ENCODE measurements around the gene BRD1.

Gene BRD1

GRCh38 chr22:49779211-49779610 is 48.5 kb downstream of the BRD1 start:
- WGBS (ENCODE audit: extremely low coverage, insufficient coverage, low lambda C conversion rate) = no CpG with 5 or more reads among the region's 13 CpGs
- Histone ChIP-seq H3K36me3 (ENCODE audit: control insufficient read depth, insufficient read depth, low read length) (peaks cover 6% of the 10 kb centered on the region), H3K79me2 (ENCODE audit: control insufficient read depth, insufficient read depth, low read length) (peaks cover 36% of the 10 kb centered on the region), H2BK120ac (ENCODE audit: low read depth, low read length) (no peak overlapping the region), H3K18ac (ENCODE audit: low read length) (no peak overlapping the region), H3K4me1 (ENCODE audit: control insufficient read depth, low read depth, low read length) (no peaks in the 10 kb centered on the region), H3K4me2 (ENCODE audit: low read length) (no peak overlapping the region), H3K27ac (ENCODE audit: low read depth, low read length) (no peak overlapping the region), H2BK5ac (ENCODE audit: low read length) (no peak overlapping the region), H3K79me1 (ENCODE audit: low read length) (peaks cover 20% of the 10 kb centered on the region), H3K56ac (ENCODE audit: low read length) (no peak overlapping the region), H3K23ac (ENCODE audit: low read length) (no peak overlapping the region), H3K4me3 (ENCODE audit: low read length) (no peak overlapping the region), H2AK5ac (ENCODE audit: low read length) (no peak overlapping the region), H3K9ac (ENCODE audit: low read length) (no peak overlapping the region), H4K5ac (ENCODE audit: low read length) (no peak overlapping the region), H2BK15ac (replicated peaks; ENCODE audit: low read depth) (no peak overlapping the region), H4K8ac (ENCODE audit: low read depth, low read length) (no peak overlapping the region), H3K27me3 (ENCODE audit: insufficient read depth, low read length, poor library complexity) (no peaks in the 10 kb centered on the region), H3K4ac (ENCODE audit: low read depth, low read length) (no peak overlapping the region)
- DNase-seq = no peak

DNA sequence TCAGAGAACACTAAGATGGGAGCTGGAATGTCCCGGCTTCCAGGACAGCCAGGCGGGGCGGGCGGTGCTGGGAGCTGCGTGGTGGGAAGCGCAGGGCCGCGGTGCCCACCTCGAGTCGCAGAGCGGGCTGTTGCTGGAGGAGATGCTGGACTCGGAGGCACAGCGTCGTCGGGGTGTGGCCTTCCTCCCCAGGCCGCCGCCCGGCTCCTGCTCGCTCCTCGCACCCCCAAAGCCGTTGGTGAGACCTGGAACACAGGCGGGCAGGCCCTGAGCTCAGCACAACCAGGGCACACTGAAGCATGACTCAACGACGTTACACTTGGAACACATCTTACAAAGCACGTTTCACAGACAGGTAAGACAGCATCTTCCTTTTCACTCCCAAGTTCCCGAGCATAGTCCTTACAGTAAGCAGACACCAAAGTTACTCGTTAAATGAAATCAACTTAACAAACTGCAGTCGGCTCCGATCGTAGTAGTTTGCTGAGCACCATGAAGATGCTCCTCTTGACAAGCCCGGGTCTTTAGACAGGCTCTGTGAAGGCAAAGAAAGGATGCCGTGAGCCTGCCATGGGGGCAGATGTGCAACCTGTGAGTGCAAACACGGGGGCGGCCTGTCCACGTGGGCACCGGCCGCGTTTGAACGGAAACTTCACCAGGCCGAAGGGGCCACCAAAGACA is 50.0 kb downstream of the BRD1 start:
- no peak overlapping the region for H4K8ac ChIP-seq (ENCODE audit: low read depth, low read length)
- H3K18ac ChIP-seq (ENCODE audit: low read length) = no peak overlapping the region
- no peak overlapping the region for H2BK120ac ChIP-seq (ENCODE audit: low read depth, low read length)
- H3K4me2 ChIP-seq (ENCODE audit: low read length) = no peak overlapping the region
- no peak overlapping the region for H2AK5ac ChIP-seq (ENCODE audit: low read length)
- DNase-seq = no peak
- peaks cover 5% of the 10 kb centered on the region for H3K36me3 ChIP-seq (ENCODE audit: control insufficient read depth, insufficient read depth, low read length)
- no peak overlapping the region for H4K5ac ChIP-seq (ENCODE audit: low read length)
- H3K4ac ChIP-seq (ENCODE audit: low read depth, low read length) = no peak overlapping the region
- H3K27me3 ChIP-seq (ENCODE audit: insufficient read depth, low read length, poor library complexity) = no peaks in the 10 kb centered on the region
- H2BK15ac ChIP-seq (replicated peaks; ENCODE audit: low read depth) = no peak overlapping the region
- H2BK5ac ChIP-seq (ENCODE audit: low read length) = no peak overlapping the region
- no peak overlapping the region for H3K23ac ChIP-seq (ENCODE audit: low read length)
- H3K27ac ChIP-seq (ENCODE audit: low read depth, low read length) = no peak overlapping the region
- no peaks in the 10 kb centered on the region for H3K4me1 ChIP-seq (ENCODE audit: control insufficient read depth, low read depth, low read length)
- H3K79me2 ChIP-seq (ENCODE audit: control insufficient read depth, insufficient read depth, low read length) = peaks cover 25% of the 10 kb centered on the region
- no peak overlapping the region for H3K9ac ChIP-seq (ENCODE audit: low read length)
- no CpG with 5 or more reads among the region's 40 CpGs for WGBS (ENCODE audit: extremely low coverage, insufficient coverage, low lambda C conversion rate)
- peaks cover 17% of the 10 kb centered on the region for H3K79me1 ChIP-seq (ENCODE audit: low read length)
- no peak overlapping the region for H3K56ac ChIP-seq (ENCODE audit: low read length)
- no peak overlapping the region for H3K4me3 ChIP-seq (ENCODE audit: low read length)

DNA sequence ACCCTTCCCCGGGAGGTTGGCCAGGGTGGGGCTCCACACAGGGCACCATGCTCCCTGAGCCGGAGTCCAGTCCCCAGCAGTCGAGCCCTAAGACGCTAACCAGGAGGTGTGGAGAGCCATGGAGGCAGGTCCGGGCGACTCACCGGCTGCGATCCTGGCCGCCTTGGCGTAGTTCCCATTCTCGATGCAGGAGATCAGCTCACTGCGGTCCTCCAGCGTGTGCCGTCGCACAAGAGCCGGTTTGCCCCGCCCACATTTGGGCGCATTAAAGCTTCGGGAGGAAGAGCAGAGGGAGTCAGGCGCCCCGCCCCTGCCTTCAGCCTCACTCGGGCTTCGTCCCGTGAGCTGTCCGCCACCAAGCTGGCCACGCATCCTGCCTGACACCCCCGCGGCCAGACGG is 50.8 kb downstream of the BRD1 start:
- Histone ChIP-seq H3K18ac (ENCODE audit: low read length) (no peak overlapping the region), H2BK5ac (ENCODE audit: low read length) (no peak overlapping the region), H3K23ac (ENCODE audit: low read length) (no peak overlapping the region), H4K5ac (ENCODE audit: low read length) (no peak overlapping the region), H2BK120ac (ENCODE audit: low read depth, low read length) (no peak overlapping the region), H3K27me3 (ENCODE audit: insufficient read depth, low read length, poor library complexity) (no peaks in the 10 kb centered on the region), H3K36me3 (ENCODE audit: control insufficient read depth, insufficient read depth, low read length) (peaks cover 5% of the 10 kb centered on the region), H3K9ac (ENCODE audit: low read length) (no peak overlapping the region), H3K4ac (ENCODE audit: low read depth, low read length) (no peak overlapping the region), H2BK15ac (replicated peaks; ENCODE audit: low read depth) (no peak overlapping the region), H4K8ac (ENCODE audit: low read depth, low read length) (no peak overlapping the region), H3K27ac (ENCODE audit: low read depth, low read length) (no peak overlapping the region), H2AK5ac (ENCODE audit: low read length) (no peak overlapping the region), H3K4me1 (ENCODE audit: control insufficient read depth, low read depth, low read length) (no peaks in the 10 kb centered on the region), H3K4me3 (ENCODE audit: low read length) (no peak overlapping the region), H3K79me1 (ENCODE audit: low read length) (peaks cover 17% of the 10 kb centered on the region), H3K4me2 (ENCODE audit: low read length) (no peak overlapping the region), H3K56ac (ENCODE audit: low read length) (no peak overlapping the region), H3K79me2 (ENCODE audit: control insufficient read depth, insufficient read depth, low read length) (peaks cover 25% of the 10 kb centered on the region)
- no CpG with 5 or more reads among the region's 29 CpGs for WGBS (ENCODE audit: extremely low coverage, insufficient coverage, low lambda C conversion rate)
- no peak for DNase-seq

DNA sequence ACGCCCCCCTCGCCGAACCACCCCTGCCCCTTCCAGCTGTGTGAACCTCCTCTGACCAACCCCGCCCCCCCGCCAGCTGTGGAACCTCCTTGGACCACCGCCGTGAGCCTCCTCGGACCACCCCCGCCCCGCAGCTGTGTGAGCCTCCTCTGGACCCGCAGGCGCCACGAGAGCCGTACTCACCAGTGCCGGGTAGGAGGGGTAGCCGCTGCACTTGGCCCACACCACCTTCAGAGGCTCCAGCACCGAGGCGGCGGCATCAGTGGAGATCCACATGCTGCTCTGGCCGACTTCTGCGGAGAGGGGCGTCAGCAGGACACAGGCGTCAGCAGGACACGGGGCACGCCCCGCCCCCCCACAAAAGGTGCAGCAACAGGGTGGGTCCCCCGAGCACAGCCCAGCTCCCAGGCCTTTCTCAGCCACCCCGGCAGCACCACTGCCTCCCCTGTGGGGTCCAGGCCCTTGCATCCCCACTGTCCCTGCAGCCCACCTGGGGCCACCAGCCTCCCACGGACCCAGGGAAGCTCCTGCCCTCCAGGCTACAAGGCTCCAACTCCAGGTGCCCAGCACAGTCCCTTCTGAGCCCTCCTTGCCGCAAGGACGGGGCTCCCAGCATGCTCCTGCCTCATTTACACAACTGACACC is 51.7 kb downstream of the BRD1 start:
- no peak overlapping the region for H2BK15ac ChIP-seq (replicated peaks; ENCODE audit: low read depth)
- H3K9ac ChIP-seq (ENCODE audit: low read length) = no peak overlapping the region
- H3K79me2 ChIP-seq (ENCODE audit: control insufficient read depth, insufficient read depth, low read length) = peaks cover 16% of the 10 kb centered on the region
- no peaks in the 10 kb centered on the region for H3K27me3 ChIP-seq (ENCODE audit: insufficient read depth, low read length, poor library complexity)
- H4K5ac ChIP-seq (ENCODE audit: low read length) = no peak overlapping the region
- H3K27ac ChIP-seq (ENCODE audit: low read depth, low read length) = no peak overlapping the region
- no CpG with 5 or more reads among the region's 31 CpGs for WGBS (ENCODE audit: extremely low coverage, insufficient coverage, low lambda C conversion rate)
- no peak overlapping the region for H3K4ac ChIP-seq (ENCODE audit: low read depth, low read length)
- H4K8ac ChIP-seq (ENCODE audit: low read depth, low read length) = no peak overlapping the region
- no peak overlapping the region for H2BK5ac ChIP-seq (ENCODE audit: low read length)
- H2AK5ac ChIP-seq (ENCODE audit: low read length) = no peak overlapping the region
- peaks cover 13% of the 10 kb centered on the region for H3K79me1 ChIP-seq (ENCODE audit: low read length)
- H3K4me3 ChIP-seq (ENCODE audit: low read length) = no peak overlapping the region
- no peak overlapping the region for H3K4me2 ChIP-seq (ENCODE audit: low read length)
- no peak overlapping the region for H3K56ac ChIP-seq (ENCODE audit: low read length)
- DNase-seq = no peak
- peaks cover 5% of the 10 kb centered on the region for H3K36me3 ChIP-seq (ENCODE audit: control insufficient read depth, insufficient read depth, low read length)
- H3K23ac ChIP-seq (ENCODE audit: low read length) = no peak overlapping the region
- H3K4me1 ChIP-seq (ENCODE audit: control insufficient read depth, low read depth, low read length) = no peaks in the 10 kb centered on the region
- H2BK120ac ChIP-seq (ENCODE audit: low read depth, low read length) = no peak overlapping the region
- no peak overlapping the region for H3K18ac ChIP-seq (ENCODE audit: low read length)

GRCh38 chr22:49775191-49775866 is 52.3 kb downstream of the BRD1 start:
- Histone ChIP-seq H2BK120ac (ENCODE audit: low read depth, low read length) (no peak overlapping the region), H3K9ac (ENCODE audit: low read length) (no peak overlapping the region), H4K8ac (ENCODE audit: low read depth, low read length) (no peak overlapping the region), H3K4me3 (ENCODE audit: low read length) (no peak overlapping the region), H3K18ac (ENCODE audit: low read length) (no peak overlapping the region), H3K79me2 (ENCODE audit: control insufficient read depth, insufficient read depth, low read length) (peaks cover 11% of the 10 kb centered on the region), H3K23ac (ENCODE audit: low read length) (no peak overlapping the region), H3K56ac (ENCODE audit: low read length) (no peak overlapping the region), H3K36me3 (ENCODE audit: control insufficient read depth, insufficient read depth, low read length) (peaks cover 5% of the 10 kb centered on the region), H3K27ac (ENCODE audit: low read depth, low read length) (no peak overlapping the region), H3K4me2 (ENCODE audit: low read length) (no peak overlapping the region), H3K79me1 (ENCODE audit: low read length) (peaks cover 13% of the 10 kb centered on the region), H3K27me3 (ENCODE audit: insufficient read depth, low read length, poor library complexity) (no peaks in the 10 kb centered on the region), H3K4me1 (ENCODE audit: control insufficient read depth, low read depth, low read length) (no peaks in the 10 kb centered on the region), H2BK15ac (replicated peaks; ENCODE audit: low read depth) (no peak overlapping the region), H4K5ac (ENCODE audit: low read length) (no peak overlapping the region), H2AK5ac (ENCODE audit: low read length) (no peak overlapping the region), H3K4ac (ENCODE audit: low read depth, low read length) (no peak overlapping the region), H2BK5ac (ENCODE audit: low read length) (no peak overlapping the region)
- no peak for DNase-seq
- no CpG with 5 or more reads among the region's 26 CpGs for WGBS (ENCODE audit: extremely low coverage, insufficient coverage, low lambda C conversion rate)

All from mesendoderm (in vitro differentiated cells).